K562 (cell line): Measurements from ENCODE around the gene ABLIM1. TPM values are rescaled to one million over a fixed set of nuclear protein-coding genes. Genes with fewer than 3 reads are reported as not detected.

Experiments used
- ATF2 ChIP-seq: sonication (generic); formaldehyde crosslinking; IDR thresholded peaks from 2 replicates; pipeline ENCODE4 v1.8.1; 2022; ENCODE audit warnings: missing genetic modification reagents
- CBX5 ChIP-seq: IDR thresholded peaks from 2 replicates; pipeline ENCODE4 v1.6.1; 2014; ENCODE audit warnings: low read depth, borderline replicate concordance
- DNMT1 ChIP-seq: fragments of 450-650 bp; IDR thresholded peaks from 2 replicates; pipeline ENCODE4 v1.6.1; 2016; ENCODE audit warnings: antibody characterized with exemption, mild to moderate bottlenecking
- HIVEP1 ChIP-seq: fragments of 250-450 bp; sonication (Bioruptor Pico); IDR thresholded peaks from 2 replicates; pipeline ENCODE4 v1.4.0; 2020; ENCODE audit warnings: mild to moderate bottlenecking
- ILF3 ChIP-seq: fragments of 450-650 bp; IDR thresholded peaks from 2 replicates; pipeline ENCODE4 v1.6.1; 2018; ENCODE audit warnings: antibody characterized with exemption, mild to moderate bottlenecking, moderate library complexity, borderline replicate concordance
- IRF2 ChIP-seq: sonication (generic); formaldehyde crosslinking; IDR thresholded peaks from 2 replicates; pipeline ENCODE4 v1.8.1; 2022; ENCODE audit warnings: mild to moderate bottlenecking, missing genetic modification reagents
- LCOR ChIP-seq: sonication (generic); formaldehyde crosslinking; IDR thresholded peaks from 2 replicates; pipeline ENCODE4 v1.8.0; 2022; ENCODE audit warnings: mild to moderate bottlenecking, missing genetic modification reagents
- MAFF ChIP-seq: IDR thresholded peaks from 2 replicates; pipeline ENCODE4 v1.6.1; 2012; ENCODE audit warnings: low read length, improper control_type of control experiment
- MAFG ChIP-seq: fragments of 450-650 bp; conservative IDR thresholded peaks from 2 replicates; pipeline ENCODE4 v1.6.1; 2016; ENCODE audit warnings: missing genetic modification characterization, missing compliant biosample characterization
- MAFK ChIP-seq: IDR thresholded peaks from 2 replicates; pipeline ENCODE4 v1.6.1; 2011; ENCODE audit warnings: low read length, improper control_type of control experiment
- MCM7 ChIP-seq, 2 experiments: fragments of 450-650 bp; IDR thresholded peaks; 2 replicates each; pipeline ENCODE4 v1.6.1; 2016 to 2018
- SMAD2 ChIP-seq: fragments of 150-350 bp; IDR thresholded peaks from 2 replicates; pipeline ENCODE4 v1.6.1; 2014; ENCODE audit warnings: low read depth, mild to moderate bottlenecking, low read length
- SMC3 ChIP-seq: conservative IDR thresholded peaks from 2 replicates; pipeline ENCODE4 v1.6.1; 2011; ENCODE audit warnings: low read depth, low read length, improper control_type of control experiment; ENCODE audit not compliant: insufficient read depth
- XRCC5 ChIP-seq: fragments of 200-400 bp; formaldehyde crosslinking; IDR thresholded peaks from 2 replicates; pipeline ENCODE4 v1.6.1; 2017; ENCODE audit warnings: low read depth, mild to moderate bottlenecking, low read length
- ZKSCAN1 ChIP-seq: fragments of 150-350 bp; IDR thresholded peaks from 2 replicates; pipeline ENCODE4 v1.6.1; 2016; ENCODE audit warnings: low read depth, low read length
- ZNF174 ChIP-seq: fragments of 250-450 bp; sonication (Bioruptor Pico); IDR thresholded peaks from 2 replicates; pipeline ENCODE4 v1.4.0; 2020; ENCODE audit warnings: mild to moderate bottlenecking
- ZNF561 ChIP-seq: fragments of 450-650 bp; formaldehyde crosslinking; conservative IDR thresholded peaks from 2 replicates; pipeline ENCODE4 v1.4.0; 2020; ENCODE audit warnings: mild to moderate bottlenecking, moderate library complexity
- polyA plus RNA-seq, 8 experiments: library from polyadenylated mRNA; depleted of rRNA in 4 of 8; stranded (reverse) in 5 of 8; unstranded in 3 of 8; fragments of >200 nt; fragmentation: Nextera tagmentation in 2 of 8; fragmentation: Illumina TruSeq in 1 of 8; extraction: Ambion mirVana in 2 of 8; extraction: Trizol in 1 of 8; gene quantifications; 2 replicates each; pipeline versions ENCODE4 v1.2.1 to v1.2.3, GENCODE V29; 2011 to 2014; ENCODE audit warnings: inconsistent platforms in 1 of 8, missing spikeins in 1 of 8
- total RNA-seq, 7 experiments: library from RNA; depleted of rRNA in 6 of 7; stranded (reverse); fragments of >200 nt in 6 of 7; fragmentation: Illumina TruSeq in 2 of 7; extraction: Trizol in 2 of 7; gene quantifications; 2 replicates each; pipeline versions ENCODE4 v1.2.1 to v1.2.3, GENCODE V29; 2011 to 2021; ENCODE audit warnings: low replicate concordance in 1 of 7
- TF ChIP-seq, protein P1 (sequence below): fragments of 150-350 bp; IDR thresholded peaks from 2 replicates; pipeline ENCODE4 v1.6.1; 2014; ENCODE audit warnings: low read depth, mild to moderate bottlenecking, low read length, borderline replicate concordance
- TF ChIP-seq, protein P2 (sequence below): IDR thresholded peaks from 2 replicates; pipeline ENCODE4 v1.6.1; 2016; ENCODE audit warnings: missing genetic modification characterization, missing compliant biosample characterization

Gene ABLIM1
- total and polyA plus RNA-seq, 9 of the 15 experiments (the other 6 are each of a cell fraction or from before 2014, with no cell fraction given) = 0.07 to 0.49 (median 0.14) TPM; not detected in 6

- TF ChIP-seq, protein P1, sequence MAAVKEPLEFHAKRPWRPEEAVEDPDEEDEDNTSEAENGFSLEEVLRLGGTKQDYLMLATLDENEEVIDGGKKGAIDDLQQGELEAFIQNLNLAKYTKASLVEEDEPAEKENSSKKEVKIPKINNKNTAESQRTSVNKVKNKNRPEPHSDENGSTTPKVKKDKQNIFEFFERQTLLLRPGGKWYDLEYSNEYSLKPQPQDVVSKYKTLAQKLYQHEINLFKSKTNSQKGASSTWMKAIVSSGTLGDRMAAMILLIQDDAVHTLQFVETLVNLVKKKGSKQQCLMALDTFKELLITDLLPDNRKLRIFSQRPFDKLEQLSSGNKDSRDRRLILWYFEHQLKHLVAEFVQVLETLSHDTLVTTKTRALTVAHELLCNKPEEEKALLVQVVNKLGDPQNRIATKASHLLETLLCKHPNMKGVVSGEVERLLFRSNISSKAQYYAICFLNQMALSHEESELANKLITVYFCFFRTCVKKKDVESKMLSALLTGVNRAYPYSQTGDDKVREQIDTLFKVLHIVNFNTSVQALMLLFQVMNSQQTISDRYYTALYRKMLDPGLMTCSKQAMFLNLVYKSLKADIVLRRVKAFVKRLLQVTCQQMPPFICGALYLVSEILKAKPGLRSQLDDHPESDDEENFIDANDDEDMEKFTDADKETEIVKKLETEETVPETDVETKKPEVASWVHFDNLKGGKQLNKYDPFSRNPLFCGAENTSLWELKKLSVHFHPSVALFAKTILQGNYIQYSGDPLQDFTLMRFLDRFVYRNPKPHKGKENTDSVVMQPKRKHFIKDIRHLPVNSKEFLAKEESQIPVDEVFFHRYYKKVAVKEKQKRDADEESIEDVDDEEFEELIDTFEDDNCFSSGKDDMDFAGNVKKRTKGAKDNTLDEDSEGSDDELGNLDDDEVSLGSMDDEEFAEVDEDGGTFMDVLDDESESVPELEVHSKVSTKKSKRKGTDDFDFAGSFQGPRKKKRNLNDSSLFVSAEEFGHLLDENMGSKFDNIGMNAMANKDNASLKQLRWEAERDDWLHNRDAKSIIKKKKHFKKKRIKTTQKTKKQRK = no peak
- TF ChIP-seq MCM7 (IDR thresholded peaks at IDR 0.05) (no peak), MAFK (peak; percentile 65), HIVEP1 (no peak), IRF2 (CRISPR knock-in tag) (no peak), MAFG (tag) (peak; percentile 52; the same call in 1 of the 2 replicates), ZNF174 (CRISPR knock-in tag) (no peak), ZNF561 (CRISPR knock-in tag) (no peak), LCOR (CRISPR knock-in tag) (no peak), XRCC5 (no peak), CBX5 (no peak), SMC3 (no peak), ILF3 (no peak), ZKSCAN1 (no peak), ATF2 (CRISPR knock-in tag) (no peak), DNMT1 (no peak), SMAD2 (no peak), MAFF (peak; percentile 64)
- TF ChIP-seq, protein P2, sequence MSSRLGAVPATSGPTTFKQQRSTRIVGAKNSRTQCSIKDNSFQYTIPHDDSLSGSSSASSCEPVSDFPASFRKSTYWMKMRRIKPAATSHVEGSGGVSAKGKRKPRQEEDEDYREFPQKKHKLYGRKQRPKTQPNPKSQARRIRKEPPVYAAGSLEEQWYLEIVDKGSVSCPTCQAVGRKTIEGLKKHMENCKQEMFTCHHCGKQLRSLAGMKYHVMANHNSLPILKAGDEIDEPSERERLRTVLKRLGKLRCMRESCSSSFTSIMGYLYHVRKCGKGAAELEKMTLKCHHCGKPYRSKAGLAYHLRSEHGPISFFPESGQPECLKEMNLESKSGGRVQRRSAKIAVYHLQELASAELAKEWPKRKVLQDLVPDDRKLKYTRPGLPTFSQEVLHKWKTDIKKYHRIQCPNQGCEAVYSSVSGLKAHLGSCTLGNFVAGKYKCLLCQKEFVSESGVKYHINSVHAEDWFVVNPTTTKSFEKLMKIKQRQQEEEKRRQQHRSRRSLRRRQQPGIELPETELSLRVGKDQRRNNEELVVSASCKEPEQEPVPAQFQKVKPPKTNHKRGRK (tag) = no peak
Measured at GRCh38 chr10:114684084-114684821, 26.2 kb upstream of the ABLIM1 start (continued).
